Vagina (tissue), 2 donors: ENCODE measurements around the gene HNRNPA0.

ENCODE experiments used
- CTCF ChIP-seq, 3 experiments: fragments of 450-650 bp in 2 of 3; fragments of 200-600 bp in 1 of 3; sonication (generic) in 1 of 3; IDR thresholded peaks; one replicate each; pipeline ENCODE4 v1.5.1; 2017 to 2019; ENCODE audit warnings: antibody characterized with exemption in 3 of 3, mild to moderate bottlenecking in 2 of 3, moderate library complexity in 2 of 3
- POLR2A ChIP-seq, 2 donors: fragments of 450-650 bp; IDR thresholded peaks; one replicate each; pipeline ENCODE4 v1.6.1; 2017; ENCODE audit warnings: antibody characterized with exemption in 2 of 2, mild to moderate bottlenecking in 2 of 2, moderate library complexity in 2 of 2

DNA sequence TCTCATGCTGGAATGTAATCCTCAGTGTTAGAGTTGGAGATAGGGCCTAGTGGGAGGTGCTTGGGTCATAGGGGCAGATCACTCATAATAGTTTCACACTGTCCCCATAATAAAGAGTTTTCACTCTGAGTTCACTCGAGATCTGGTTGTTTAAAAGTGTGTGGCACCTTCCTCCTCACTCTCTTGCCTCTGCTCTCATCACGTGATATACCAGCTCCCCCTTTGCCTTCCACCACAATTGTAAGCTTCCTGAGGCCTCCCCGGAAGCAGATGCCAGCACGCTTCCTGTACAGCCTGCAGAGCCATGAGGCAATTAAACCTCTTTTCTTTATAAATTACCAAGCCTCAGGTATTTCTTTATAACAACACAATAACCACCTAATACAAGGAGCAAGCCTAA is 14.4 kb downstream of the HNRNPA0 start:
- TF ChIP-seq POLR2A (IDR thresholded peaks at IDR 0.05) (no peak), CTCF (IDR thresholded peaks at IDR 0.05) (no peak)
